Choroid plexus epithelial cell (primary cell): ENCODE results near the gene GINS3.

Source experiments
- DNase-seq: peaks from one replicate; pipeline ENCODE4 v3.0.0-alpha.2; 2010; ENCODE audit warnings: low read depth
- H3K4me3 ChIP-seq: 2 replicates; pipeline ENCODE4 v1.5.1; 2011; ENCODE audit warnings: low read depth, mild to moderate bottlenecking, control low read depth, low read length, moderate library complexity
- TF ChIP-seq, protein P1 (sequence below): conservative IDR thresholded peaks from 2 replicates; pipeline ENCODE4 v1.5.1; 2011; ENCODE audit warnings: low read depth, mild to moderate bottlenecking, control low read depth, inconsistent platforms, low read length, moderate library complexity

GINS3 gene

DNA sequence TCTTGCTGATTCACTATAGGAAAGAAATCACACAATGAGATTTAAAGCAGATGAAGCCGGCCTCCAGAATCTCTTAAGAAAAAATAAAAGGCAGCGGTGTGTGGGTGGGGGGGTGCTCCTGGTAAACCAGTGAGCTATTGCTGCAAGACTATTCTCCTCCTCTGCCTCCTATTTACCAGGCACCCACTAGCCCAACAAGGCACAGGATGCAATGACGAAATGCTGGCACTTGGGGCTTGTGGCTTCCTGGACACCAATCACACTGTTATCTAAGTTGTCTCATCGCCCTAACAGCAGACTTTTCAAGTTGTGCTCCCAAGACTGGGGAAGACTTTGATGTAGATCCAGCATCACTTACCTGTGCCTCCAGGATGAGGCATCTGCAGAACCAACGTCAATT, 57.5 kb downstream of the GINS3 start:
- H3K4me3 ChIP-seq: no peak overlapping the region
- DNase-seq: no peak
- TF ChIP-seq, protein P1, sequence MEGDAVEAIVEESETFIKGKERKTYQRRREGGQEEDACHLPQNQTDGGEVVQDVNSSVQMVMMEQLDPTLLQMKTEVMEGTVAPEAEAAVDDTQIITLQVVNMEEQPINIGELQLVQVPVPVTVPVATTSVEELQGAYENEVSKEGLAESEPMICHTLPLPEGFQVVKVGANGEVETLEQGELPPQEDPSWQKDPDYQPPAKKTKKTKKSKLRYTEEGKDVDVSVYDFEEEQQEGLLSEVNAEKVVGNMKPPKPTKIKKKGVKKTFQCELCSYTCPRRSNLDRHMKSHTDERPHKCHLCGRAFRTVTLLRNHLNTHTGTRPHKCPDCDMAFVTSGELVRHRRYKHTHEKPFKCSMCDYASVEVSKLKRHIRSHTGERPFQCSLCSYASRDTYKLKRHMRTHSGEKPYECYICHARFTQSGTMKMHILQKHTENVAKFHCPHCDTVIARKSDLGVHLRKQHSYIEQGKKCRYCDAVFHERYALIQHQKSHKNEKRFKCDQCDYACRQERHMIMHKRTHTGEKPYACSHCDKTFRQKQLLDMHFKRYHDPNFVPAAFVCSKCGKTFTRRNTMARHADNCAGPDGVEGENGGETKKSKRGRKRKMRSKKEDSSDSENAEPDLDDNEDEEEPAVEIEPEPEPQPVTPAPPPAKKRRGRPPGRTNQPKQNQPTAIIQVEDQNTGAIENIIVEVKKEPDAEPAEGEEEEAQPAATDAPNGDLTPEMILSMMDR: no peak

GRCh38 chr16:58450590-58450989, 58.3 kb downstream of the GINS3 start:
- no peak overlapping the region for H3K4me3 ChIP-seq
- TF ChIP-seq, protein P1: no peak
- DNase-seq: no peak

- TF ChIP-seq, protein P1: no peak
- DNase-seq: no peak
- H3K4me3 ChIP-seq: no peak overlapping the region
Measured at GRCh38 chr16:58451265-58451689, 59.0 kb downstream of the GINS3 start.

GRCh38 chr16:58451945-58452401, 59.7 kb downstream of the GINS3 start:
- TF ChIP-seq, protein P1: no peak
- DNase-seq: peak; percentile 22
- no peak overlapping the region for H3K4me3 ChIP-seq

DNA sequence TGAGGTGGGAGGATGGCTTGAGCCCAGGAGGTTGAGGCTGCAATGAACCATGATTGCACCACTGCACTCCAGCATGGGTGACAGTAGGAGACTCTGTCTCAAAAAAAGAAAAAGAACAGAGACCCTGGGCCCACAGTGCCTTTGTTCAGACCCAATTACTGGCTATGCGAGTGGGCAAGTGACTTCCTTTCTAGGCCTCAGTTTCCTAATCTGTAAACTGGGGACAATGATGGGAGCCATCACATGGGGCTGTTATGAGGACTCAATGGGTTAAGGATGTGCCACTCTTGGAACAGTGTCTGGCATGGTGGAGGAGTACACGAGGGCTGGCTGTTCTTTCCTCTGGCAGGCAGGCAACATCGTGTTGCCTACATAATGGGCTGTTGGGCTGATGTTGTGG, 60.4 kb downstream of the GINS3 start:
- DNase-seq: no peak
- H3K4me3 ChIP-seq: no peak overlapping the region
- TF ChIP-seq, protein P1: no peak

DNA sequence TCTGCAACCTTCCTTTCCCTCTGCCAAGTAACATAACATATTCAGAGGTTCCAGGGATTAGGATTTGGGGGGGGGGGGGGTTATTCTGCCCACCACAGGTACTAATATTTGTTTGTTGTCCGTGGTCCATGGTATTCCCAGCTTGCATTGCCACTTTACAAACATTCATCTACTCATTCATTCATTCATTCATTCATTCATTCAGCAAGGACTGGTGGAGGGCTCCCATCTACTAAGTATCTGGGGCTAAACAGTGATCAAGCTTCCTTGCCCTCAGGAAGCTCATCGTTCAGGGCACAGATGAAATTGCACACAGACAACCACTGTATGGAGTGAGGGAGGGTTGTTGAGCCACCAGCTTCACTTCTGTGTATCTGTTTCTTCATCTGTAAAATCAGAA, 61.9 kb downstream of the GINS3 start:
- H3K4me3 ChIP-seq: no peak overlapping the region
- no peak for DNase-seq
- TF ChIP-seq, protein P1: no peak

DNA sequence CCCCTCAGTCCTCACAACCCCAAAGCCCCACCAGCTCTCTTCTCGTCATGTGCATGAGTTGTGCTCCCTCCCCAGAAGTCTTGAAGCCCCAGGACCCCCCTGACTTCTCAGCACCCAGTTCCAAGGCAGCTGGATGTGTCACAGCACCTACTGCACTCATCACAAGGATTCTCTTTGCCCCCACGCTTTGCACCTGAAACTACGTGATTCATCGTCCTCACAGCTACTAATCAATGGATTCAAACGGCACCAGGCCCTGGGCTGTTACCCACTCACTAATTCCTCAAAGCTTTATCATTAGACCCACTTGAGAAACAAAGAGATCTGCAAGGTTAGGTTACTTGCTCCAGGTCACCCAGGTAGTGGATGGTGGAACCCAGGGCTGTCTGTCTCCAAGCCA, 62.6 kb downstream of the GINS3 start:
- TF ChIP-seq, protein P1: no peak
- no peak for DNase-seq
- no peak overlapping the region for H3K4me3 ChIP-seq
